Transverse colon (tissue), 4 donors: ENCODE measurements around the gene AGPS. TPM values are rescaled to one million over a fixed set of nuclear protein-coding genes. Genes with fewer than 3 reads are reported as not detected.

Experiments
- DNase-seq: peaks from one replicate; pipeline ENCODE4 v3.0.0-alpha.2; 2019
- H3K27ac ChIP-seq, 4 donors: fragments of 200-600 bp; sonication (generic); 2 replicates each; pipeline ENCODE4 v1.5.1; 2016 to 2018; ENCODE audit warnings: inconsistent platforms in 4 of 4
- H3K27me3 ChIP-seq: fragments of 200-600 bp; sonication (generic); 2 replicates; pipeline ENCODE4 v1.5.1; 2017; ENCODE audit warnings: inconsistent platforms
- H3K36me3 ChIP-seq, 4 donors: fragments of 200-600 bp; sonication (generic); 2 replicates each; pipeline ENCODE4 v1.5.1; 2017 to 2019; ENCODE audit warnings: inconsistent platforms in 4 of 4
- H3K4me1 ChIP-seq, 4 donors: fragments of 200-600 bp; sonication (generic); 2 replicates each; pipeline ENCODE4 v1.5.1; 2017 to 2020; ENCODE audit warnings: inconsistent platforms in 4 of 4
- H3K4me3 ChIP-seq, 4 donors: fragments of 200-600 bp; sonication (generic); 1 replicate in 1 of 4; 2 replicates in 3 of 4; pipeline versions ENCODE4 v1.5.1 to v1.6.1; 2017 to 2019; ENCODE audit warnings: inconsistent platforms in 4 of 4
- H3K9me3 ChIP-seq, 2 donors: fragments of 200-600 bp; sonication (generic); 2 replicates each; pipeline ENCODE4 v1.5.1; 2017 to 2019; ENCODE audit warnings: inconsistent platforms in 2 of 2
- EP300 ChIP-seq: sonication (generic); formaldehyde crosslinking; IDR thresholded peaks from one replicate; pipeline ENCODE4 v1.6.1; 2017; ENCODE audit warnings: antibody characterized with exemption, low read depth
- POLR2A ChIP-seq: fragments of 450-650 bp; IDR thresholded peaks from one replicate; pipeline ENCODE4 v1.6.1; 2016; ENCODE audit warnings: antibody characterized with exemption, mild to moderate bottlenecking, moderate library complexity
- POLR2AphosphoS5 ChIP-seq, 3 donors: sonication (generic); formaldehyde crosslinking; IDR thresholded peaks; one replicate each; pipeline ENCODE4 v1.6.1; 2016; ENCODE audit warnings: antibody characterized with exemption in 3 of 3
- WGBS, 2 donors: methylation state at CpG; one replicate each; pipeline ENCODE4 v1.1.5; 2018; ENCODE audit warnings: low coverage in 1 of 2; 5-methylcytosine and 5-hydroxymethylcytosine counted together
- in situ Hi-C, 4 donors: fragments of 200-750 bp; cut with MboI; loops; one replicate each; pipeline versions ENCODE4 v1.15.0 to v1.15.1; 2017; ENCODE audit warnings: low sequenced_read_pairs in 3 of 4, low pct_ligation_motif_present in 1 of 4, low pct_unique_long_range_greater_than_20kb in 1 of 4
- intact Hi-C: fragments of 100-400 bp; cut with DNase I; formaldehyde crosslinking; loops from one replicate; pipeline ENCODE4 v1.15.1; 2023; ENCODE audit warnings: low total_unique reads
- total RNA-seq, 4 donors: library from RNA; depleted of rRNA; stranded (reverse); fragments of >200 nt; gene quantifications; one replicate each; pipeline ENCODE4 v1.1.0, GENCODE V29; 2016
- TF ChIP-seq, protein P1 (sequence below), 5 experiments: fragments of 200-600 bp in 3 of 5; fragments of 450-650 bp in 2 of 5; sonication (generic) in 3 of 5; IDR thresholded peaks; 1 replicate in 2 of 5; 2 replicates in 3 of 5; pipeline ENCODE4 v1.5.1; 2016 to 2017; ENCODE audit warnings: antibody characterized with exemption in 5 of 5, inconsistent platforms in 3 of 5, mild to moderate bottlenecking in 2 of 5, moderate library complexity in 1 of 5

The AGPS gene
- total RNA-seq, 4 donors from 2014 or later, result 15.0 to 81.6 (median 58.1) TPM

DNA sequence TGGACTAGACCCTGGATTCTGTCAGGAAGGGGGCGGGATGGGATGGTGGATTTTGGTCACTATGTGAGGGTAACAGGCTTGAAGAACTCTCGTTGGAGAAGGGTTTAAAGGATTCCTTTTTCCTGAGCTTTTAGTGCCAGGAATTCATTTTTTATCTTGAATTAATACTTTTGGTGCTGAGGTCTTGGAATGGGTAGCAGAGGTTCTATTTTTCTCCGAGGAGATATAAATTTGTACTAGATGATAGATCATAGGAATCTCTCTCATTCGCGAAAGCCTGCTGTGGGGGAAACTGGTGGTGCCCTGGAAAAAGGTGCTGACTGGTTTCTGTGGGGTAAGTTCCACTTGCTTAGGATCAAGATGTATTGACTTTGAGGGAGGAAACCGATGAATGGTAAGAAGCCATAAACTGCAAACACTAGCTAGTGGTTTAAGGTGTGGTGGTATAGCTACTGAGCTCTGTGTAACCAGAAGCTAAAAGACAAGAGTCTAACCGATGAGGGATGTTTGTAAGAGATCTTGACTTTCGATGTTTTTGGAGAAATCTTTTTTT, 706 bp downstream of the AGPS start:
- H3K27me3 ChIP-seq, result no peaks in the 10 kb centered on the region
- H3K36me3 ChIP-seq, result no peaks in the 10 kb centered on the region
- peak in 2 of 3 donors; percentile 45 to 63 for TF ChIP-seq POLR2AphosphoS5 (IDR thresholded peaks at IDR 0.05)
- TF ChIP-seq EP300, result no peak
- peak; percentile 20 for TF ChIP-seq POLR2A
- TF ChIP-seq, protein P1, sequence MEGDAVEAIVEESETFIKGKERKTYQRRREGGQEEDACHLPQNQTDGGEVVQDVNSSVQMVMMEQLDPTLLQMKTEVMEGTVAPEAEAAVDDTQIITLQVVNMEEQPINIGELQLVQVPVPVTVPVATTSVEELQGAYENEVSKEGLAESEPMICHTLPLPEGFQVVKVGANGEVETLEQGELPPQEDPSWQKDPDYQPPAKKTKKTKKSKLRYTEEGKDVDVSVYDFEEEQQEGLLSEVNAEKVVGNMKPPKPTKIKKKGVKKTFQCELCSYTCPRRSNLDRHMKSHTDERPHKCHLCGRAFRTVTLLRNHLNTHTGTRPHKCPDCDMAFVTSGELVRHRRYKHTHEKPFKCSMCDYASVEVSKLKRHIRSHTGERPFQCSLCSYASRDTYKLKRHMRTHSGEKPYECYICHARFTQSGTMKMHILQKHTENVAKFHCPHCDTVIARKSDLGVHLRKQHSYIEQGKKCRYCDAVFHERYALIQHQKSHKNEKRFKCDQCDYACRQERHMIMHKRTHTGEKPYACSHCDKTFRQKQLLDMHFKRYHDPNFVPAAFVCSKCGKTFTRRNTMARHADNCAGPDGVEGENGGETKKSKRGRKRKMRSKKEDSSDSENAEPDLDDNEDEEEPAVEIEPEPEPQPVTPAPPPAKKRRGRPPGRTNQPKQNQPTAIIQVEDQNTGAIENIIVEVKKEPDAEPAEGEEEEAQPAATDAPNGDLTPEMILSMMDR (IDR thresholded peaks at IDR 0.05), result no peak
- peak; percentile 33 for DNase-seq
- intact Hi-C loops (no loop called here), in situ Hi-C loops (no loop called here)
- peak overlapping the region; percentile 82 to 93 (median 88) for H3K27ac ChIP-seq
- WGBS, 2 donors, result 0 to 7% methylated on average over 8 of the region's 8 CpGs
- peaks cover 11 to 56% (median 36%) of the 10 kb centered on the region in 4 donors for H3K4me1 ChIP-seq
- H3K9me3 ChIP-seq, result no peaks in the 10 kb centered on the region
- H3K4me3 ChIP-seq, result peak overlapping the region; percentile 70 to 96 (median 82)

DNA sequence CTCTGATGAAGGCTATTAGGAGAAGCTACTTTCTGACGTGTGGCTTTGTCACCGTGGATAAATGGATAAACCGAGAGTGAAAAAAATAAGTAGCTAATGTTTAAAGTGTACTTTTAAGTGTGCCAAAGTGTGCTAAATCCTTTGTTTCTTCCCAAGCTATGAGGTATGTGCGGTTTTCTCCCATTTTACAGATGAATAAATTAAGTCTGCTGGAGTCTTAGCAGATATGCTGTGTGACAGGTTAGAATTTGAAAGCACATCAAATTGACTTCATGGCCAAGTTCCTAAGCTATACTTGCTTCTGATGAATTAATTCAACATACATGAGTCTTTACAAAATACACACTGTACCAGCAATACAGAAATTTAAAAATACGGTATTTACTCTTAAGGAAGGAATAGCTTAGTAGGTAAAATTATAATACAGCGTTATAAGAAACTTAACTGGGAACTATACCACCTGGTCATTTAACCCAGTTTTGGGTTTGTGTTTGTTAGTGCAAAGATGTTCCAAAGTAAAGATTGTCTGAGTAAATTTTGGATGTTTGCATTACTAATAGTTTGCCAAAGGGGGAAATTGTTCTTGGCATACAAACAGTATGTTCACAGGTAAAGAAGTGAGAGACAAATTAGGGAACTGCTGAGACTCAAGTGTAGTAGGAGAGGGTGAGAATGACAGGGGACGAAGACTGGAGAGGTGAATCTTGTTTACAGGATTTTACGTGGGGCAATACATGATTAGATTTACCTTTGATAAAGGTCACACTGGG, 1.4 kb downstream of the AGPS start:
- no peaks in the 10 kb centered on the region for H3K36me3 ChIP-seq
- in situ Hi-C loops, result no loop called here
- H3K27ac ChIP-seq, result peak overlapping the region; percentile 82 to 93 (median 88)
- WGBS, 2 donors, result 55 to 62% methylated on average over 8 of the region's 8 CpGs
- H3K27me3 ChIP-seq, result no peaks in the 10 kb centered on the region
- peaks cover 11 to 63% (median 42%) of the 10 kb centered on the region in 4 donors for H3K4me1 ChIP-seq
- intact Hi-C loops, result no loop called here
- DNase-seq, result no peak
- no peak for TF ChIP-seq POLR2A
- TF ChIP-seq EP300, result no peak
- TF ChIP-seq, protein P1 (IDR thresholded peaks at IDR 0.05), result no peak
- no peak for TF ChIP-seq POLR2AphosphoS5 (IDR thresholded peaks at IDR 0.05)
- no peaks in the 10 kb centered on the region for H3K9me3 ChIP-seq
- peak overlapping the region in 3 of 4 donors; percentile 70 to 96 (median 89) for H3K4me3 ChIP-seq

DNA sequence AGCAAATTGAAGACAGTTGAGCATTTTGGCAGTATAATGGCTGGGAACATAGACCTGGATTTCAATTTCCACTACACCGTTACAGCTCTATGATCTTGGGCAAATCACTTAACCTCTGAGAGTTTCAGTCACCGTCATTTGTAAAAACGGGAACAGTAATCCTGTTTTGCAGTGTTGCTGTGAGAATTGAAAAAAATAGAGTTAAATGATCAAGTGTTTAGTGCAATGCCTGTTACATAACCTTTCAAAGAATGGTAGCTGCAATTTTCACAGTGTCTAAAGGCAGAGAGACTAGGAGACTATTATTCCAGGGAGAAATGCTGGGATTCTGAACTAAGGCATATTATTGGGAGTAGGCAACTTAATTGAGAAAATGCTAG, 2.0 kb downstream of the AGPS start:
- no peak overlapping the region for H3K4me3 ChIP-seq
- no peaks in the 10 kb centered on the region for H3K27me3 ChIP-seq
- in situ Hi-C loops, result no loop called here
- H3K27ac ChIP-seq, result peak overlapping the region in 2 of 4 donors; percentile 7 to 92
- DNase-seq, result no peak
- H3K4me1 ChIP-seq, result peaks cover 11 to 69% (median 42%) of the 10 kb centered on the region in 4 donors
- intact Hi-C loops, result no loop called here
- no peaks in the 10 kb centered on the region for H3K9me3 ChIP-seq
- 67 to 73% methylated on average over 3 of the region's 3 CpGs for WGBS, 2 donors
- no peaks in the 10 kb centered on the region for H3K36me3 ChIP-seq
- TF ChIP-seq POLR2A, result no peak
- TF ChIP-seq, protein P1 (IDR thresholded peaks at IDR 0.05), result no peak
- no peak for TF ChIP-seq EP300
- TF ChIP-seq POLR2AphosphoS5 (IDR thresholded peaks at IDR 0.05), result no peak

DNA sequence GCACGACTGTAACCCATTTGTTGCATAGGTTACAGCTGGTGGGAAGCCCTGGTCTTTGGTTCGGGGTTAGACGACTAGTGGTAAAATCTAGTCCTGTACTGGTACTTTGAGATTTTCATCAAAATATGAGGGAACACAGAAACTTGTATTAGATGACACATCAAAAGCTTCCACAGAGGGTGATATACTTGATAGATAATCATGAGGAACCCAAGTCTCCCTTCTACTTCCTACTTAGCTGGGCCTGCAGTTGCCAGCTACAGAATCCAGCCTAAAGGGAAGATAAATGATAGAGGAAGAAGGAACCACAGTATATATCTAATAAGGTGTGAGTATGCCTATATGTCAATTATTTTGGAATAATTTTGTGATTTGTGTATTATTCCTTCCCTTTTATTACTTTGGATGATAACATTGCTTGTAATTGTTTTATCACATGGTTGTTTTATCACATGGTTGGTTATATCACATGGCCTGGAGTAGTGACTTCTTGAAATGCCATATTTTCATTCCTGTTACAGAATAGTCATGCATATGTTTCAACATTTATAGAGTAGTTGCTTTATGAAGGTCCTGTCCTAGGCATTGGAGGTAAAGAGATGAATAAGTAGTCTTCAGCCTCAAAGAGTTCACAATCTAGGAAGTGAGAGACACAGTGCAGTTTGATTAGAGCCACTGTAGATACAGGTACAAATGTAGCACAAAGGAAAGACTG, 2.9 kb downstream of the AGPS start:
- Histone ChIP-seq H3K27ac (no peak overlapping the region), H3K9me3 (no peaks in the 10 kb centered on the region), H3K4me3 (no peak overlapping the region), H3K27me3 (no peaks in the 10 kb centered on the region), H3K36me3 (no peaks in the 10 kb centered on the region), H3K4me1 (peaks cover 11 to 76% (median 44%) of the 10 kb centered on the region in 4 donors)
- TF ChIP-seq EP300, result no peak
- TF ChIP-seq POLR2A, result no peak
- TF ChIP-seq, protein P1 (IDR thresholded peaks at IDR 0.05), result no peak
- TF ChIP-seq POLR2AphosphoS5 (IDR thresholded peaks at IDR 0.05), result no peak
- no peak for DNase-seq
- WGBS, 2 donors, result 83% methylated on average over 3 of the region's 3 CpGs; no CpG with 5 or more reads in 1 of the 2 donors
- intact Hi-C loops (no loop called here), in situ Hi-C loops (no loop called here)
